ENCODE data around the gene RNF135.
"Not testable (repeated sequence)": the region's sequence is repeated elsewhere in the genome, so short reads cannot be mapped to it uniquely, and the experiment has no call there.

- not testable (repeated sequence) for TF ChIP-seq RAD21 (IDR thresholded peaks at IDR 0.05; ENCODE audit: low read depth); TCF7L2 (IDR thresholded peaks at IDR 0.05; ENCODE audit: borderline replicate concordance, extremely low read depth, insufficient read depth, insufficient read length); FOSL1 (IDR thresholded peaks at IDR 0.05; ENCODE audit: low read depth); YY1 (IDR thresholded peaks at IDR 0.05; ENCODE audit: extremely low read depth, insufficient replicate concordance, low read depth, low read length); CTCF (IDR thresholded peaks at IDR 0.05 in 2 of 3, conservative IDR thresholded peaks at IDR 0.05 in 1 of 3; ENCODE audit: borderline replicate concordance in 1 of 3, insufficient read depth in 1 of 3, low read depth in 2 of 3, low read length in 2 of 3)
Measured at GRCh38 chr17:31035611-31036010, 64.8 kb downstream of the RNF135 start.

Measured in HCT116 (cell line).